Upper lobe of left lung (tissue), 4 donors: ENCODE measurements around the gene TBCD.

ENCODE experiments used
- EP300 ChIP-seq, 4 donors: sonication (generic); formaldehyde crosslinking; IDR thresholded peaks; one replicate each; pipeline ENCODE4 v1.5.1; 2017; ENCODE audit warnings: antibody characterized with exemption in 4 of 4, control low read depth in 2 of 4
- POLR2A ChIP-seq, 4 donors: fragments of 450-650 bp; IDR thresholded peaks; one replicate each; pipeline ENCODE4 v1.5.1; 2016 to 2017; ENCODE audit warnings: antibody characterized with exemption in 4 of 4, mild to moderate bottlenecking in 2 of 4
- POLR2AphosphoS5 ChIP-seq, 2 donors: sonication (generic); formaldehyde crosslinking; IDR thresholded peaks; one replicate each; pipeline ENCODE4 v1.5.1; 2017; ENCODE audit warnings: antibody characterized with exemption in 2 of 2
- TF ChIP-seq, protein P1 (sequence below), 6 experiments: fragments of 450-650 bp in 4 of 6; fragments of 200-600 bp in 2 of 6; sonication (generic) in 2 of 6; IDR thresholded peaks; one replicate each; pipeline ENCODE4 v1.5.1; 2016 to 2019; ENCODE audit warnings: antibody characterized with exemption in 6 of 6

DNA sequence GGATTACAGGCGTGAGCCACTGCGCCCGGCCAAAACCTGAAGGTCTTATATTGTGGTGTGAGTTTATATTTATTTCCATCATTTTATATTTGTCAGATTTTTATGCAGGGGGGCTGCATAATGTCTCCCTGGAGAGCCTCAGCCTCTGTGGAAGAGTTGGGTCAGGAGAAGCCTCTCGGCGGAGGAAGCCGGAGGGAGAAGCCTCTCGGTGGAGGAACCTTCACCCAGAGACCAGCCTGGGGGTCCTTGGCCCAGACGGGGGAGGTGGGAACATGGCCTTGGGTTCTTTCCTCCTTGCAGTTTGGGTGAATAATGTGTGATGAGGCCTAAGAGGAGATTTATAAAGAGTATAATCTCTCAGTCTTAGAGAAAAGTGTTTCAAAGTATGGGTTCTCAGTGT is 110.3 kb downstream of the TBCD start:
- TF ChIP-seq POLR2A (IDR thresholded peaks at IDR 0.05) (no peak), EP300 (IDR thresholded peaks at IDR 0.05) (no peak), POLR2AphosphoS5 (IDR thresholded peaks at IDR 0.05) (no peak)
- TF ChIP-seq, protein P1, sequence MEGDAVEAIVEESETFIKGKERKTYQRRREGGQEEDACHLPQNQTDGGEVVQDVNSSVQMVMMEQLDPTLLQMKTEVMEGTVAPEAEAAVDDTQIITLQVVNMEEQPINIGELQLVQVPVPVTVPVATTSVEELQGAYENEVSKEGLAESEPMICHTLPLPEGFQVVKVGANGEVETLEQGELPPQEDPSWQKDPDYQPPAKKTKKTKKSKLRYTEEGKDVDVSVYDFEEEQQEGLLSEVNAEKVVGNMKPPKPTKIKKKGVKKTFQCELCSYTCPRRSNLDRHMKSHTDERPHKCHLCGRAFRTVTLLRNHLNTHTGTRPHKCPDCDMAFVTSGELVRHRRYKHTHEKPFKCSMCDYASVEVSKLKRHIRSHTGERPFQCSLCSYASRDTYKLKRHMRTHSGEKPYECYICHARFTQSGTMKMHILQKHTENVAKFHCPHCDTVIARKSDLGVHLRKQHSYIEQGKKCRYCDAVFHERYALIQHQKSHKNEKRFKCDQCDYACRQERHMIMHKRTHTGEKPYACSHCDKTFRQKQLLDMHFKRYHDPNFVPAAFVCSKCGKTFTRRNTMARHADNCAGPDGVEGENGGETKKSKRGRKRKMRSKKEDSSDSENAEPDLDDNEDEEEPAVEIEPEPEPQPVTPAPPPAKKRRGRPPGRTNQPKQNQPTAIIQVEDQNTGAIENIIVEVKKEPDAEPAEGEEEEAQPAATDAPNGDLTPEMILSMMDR (IDR thresholded peaks at IDR 0.05), result no peak
